Peyer's patch (tissue), 4 donors: ENCODE results near the gene PRKCZ. TPM values are rescaled to one million over a fixed set of nuclear protein-coding genes. Genes with fewer than 3 reads are reported as not detected.

Experiments
- DNase-seq, 3 donors: peaks; one replicate each; pipeline ENCODE4 v3.0.0-alpha.2; 2017 to 2019
- H3K27ac ChIP-seq, 4 donors: fragments of 200-600 bp; sonication (generic); one replicate each; pipeline ENCODE4 v1.5.1; 2016 to 2019
- H3K27me3 ChIP-seq, 2 donors: fragments of 200-600 bp; sonication (generic); one replicate each; pipeline ENCODE4 v1.5.1; 2019
- H3K36me3 ChIP-seq, 3 donors: fragments of 200-600 bp; sonication (generic); one replicate each; pipeline ENCODE4 v1.5.1; 2016 to 2019
- H3K4me1 ChIP-seq, 4 donors: fragments of 200-600 bp; sonication (generic); one replicate each; pipeline ENCODE4 v1.5.1; 2016 to 2019
- H3K4me3 ChIP-seq, 4 donors: fragments of 200-600 bp; sonication (generic); 1 replicate in 3 of 4; 2 replicates in 1 of 4; pipeline ENCODE4 v1.5.1; 2016 to 2019; ENCODE audit warnings: mild to moderate bottlenecking in 1 of 4
- H3K9me3 ChIP-seq, 4 donors: fragments of 200-600 bp; sonication (generic); one replicate each; pipeline ENCODE4 v1.5.1; 2016 to 2019; ENCODE audit warnings: mild to moderate bottlenecking in 1 of 4
- POLR2A ChIP-seq, 2 donors: fragments of 450-650 bp; IDR thresholded peaks; one replicate each; pipeline ENCODE4 v1.5.1; 2017; ENCODE audit warnings: antibody characterized with exemption in 2 of 2, mild to moderate bottlenecking in 2 of 2, moderate library complexity in 2 of 2
- total RNA-seq, 4 donors: library from RNA; depleted of rRNA; stranded (reverse); fragments of >200 nt; gene quantifications; one replicate each; pipeline ENCODE4 v1.1.0, GENCODE V29; 2016
- TF ChIP-seq, protein P1 (sequence below), 6 experiments: fragments of 450-650 bp in 4 of 6; fragments of 200-600 bp in 2 of 6; sonication (generic) in 1 of 6; IDR thresholded peaks; one replicate each; pipeline ENCODE4 v1.5.1; 2017 to 2019; ENCODE audit warnings: antibody characterized with exemption in 6 of 6, mild to moderate bottlenecking in 3 of 6, moderate library complexity in 1 of 6

The PRKCZ gene
- total RNA-seq, 4 donors from 2014 or later: 51.2 to 105 (median 93.6) TPM

DNA sequence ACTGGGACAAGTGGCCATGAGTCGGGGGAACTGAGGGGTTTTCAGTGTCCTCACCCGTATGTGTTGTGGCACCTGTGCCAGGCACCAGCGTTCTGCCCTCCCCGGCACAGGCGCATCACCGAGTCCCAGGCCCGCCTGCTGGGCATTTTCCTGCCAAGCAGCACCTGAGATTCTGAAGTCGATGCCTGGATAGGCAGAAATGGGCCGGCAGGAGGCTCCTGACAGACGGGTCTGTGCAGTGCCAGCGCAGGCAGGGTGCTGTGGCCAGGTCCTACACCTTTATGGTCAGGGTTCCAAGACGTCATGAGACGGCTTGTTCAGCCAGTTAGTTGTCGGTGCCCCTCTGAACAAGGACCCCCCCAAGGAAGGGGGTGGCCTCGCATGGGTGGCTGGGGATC is 133.7 kb downstream of the PRKCZ start:
- TF ChIP-seq POLR2A (IDR thresholded peaks at IDR 0.05): no peak
- TF ChIP-seq, protein P1, sequence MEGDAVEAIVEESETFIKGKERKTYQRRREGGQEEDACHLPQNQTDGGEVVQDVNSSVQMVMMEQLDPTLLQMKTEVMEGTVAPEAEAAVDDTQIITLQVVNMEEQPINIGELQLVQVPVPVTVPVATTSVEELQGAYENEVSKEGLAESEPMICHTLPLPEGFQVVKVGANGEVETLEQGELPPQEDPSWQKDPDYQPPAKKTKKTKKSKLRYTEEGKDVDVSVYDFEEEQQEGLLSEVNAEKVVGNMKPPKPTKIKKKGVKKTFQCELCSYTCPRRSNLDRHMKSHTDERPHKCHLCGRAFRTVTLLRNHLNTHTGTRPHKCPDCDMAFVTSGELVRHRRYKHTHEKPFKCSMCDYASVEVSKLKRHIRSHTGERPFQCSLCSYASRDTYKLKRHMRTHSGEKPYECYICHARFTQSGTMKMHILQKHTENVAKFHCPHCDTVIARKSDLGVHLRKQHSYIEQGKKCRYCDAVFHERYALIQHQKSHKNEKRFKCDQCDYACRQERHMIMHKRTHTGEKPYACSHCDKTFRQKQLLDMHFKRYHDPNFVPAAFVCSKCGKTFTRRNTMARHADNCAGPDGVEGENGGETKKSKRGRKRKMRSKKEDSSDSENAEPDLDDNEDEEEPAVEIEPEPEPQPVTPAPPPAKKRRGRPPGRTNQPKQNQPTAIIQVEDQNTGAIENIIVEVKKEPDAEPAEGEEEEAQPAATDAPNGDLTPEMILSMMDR (IDR thresholded peaks at IDR 0.05): no peak
- Histone ChIP-seq H3K9me3 (no peaks in the 10 kb centered on the region), H3K4me3 (no peak overlapping the region), H3K27ac (no peak overlapping the region), H3K4me1 (peaks cover 0 to 1% (median 0%) of the 10 kb centered on the region in 4 donors), H3K36me3 (peaks cover 0 to 37% (median 0%) of the 10 kb centered on the region in 3 donors), H3K27me3 (no peaks in the 10 kb centered on the region)
- DNase-seq: no peak

DNA sequence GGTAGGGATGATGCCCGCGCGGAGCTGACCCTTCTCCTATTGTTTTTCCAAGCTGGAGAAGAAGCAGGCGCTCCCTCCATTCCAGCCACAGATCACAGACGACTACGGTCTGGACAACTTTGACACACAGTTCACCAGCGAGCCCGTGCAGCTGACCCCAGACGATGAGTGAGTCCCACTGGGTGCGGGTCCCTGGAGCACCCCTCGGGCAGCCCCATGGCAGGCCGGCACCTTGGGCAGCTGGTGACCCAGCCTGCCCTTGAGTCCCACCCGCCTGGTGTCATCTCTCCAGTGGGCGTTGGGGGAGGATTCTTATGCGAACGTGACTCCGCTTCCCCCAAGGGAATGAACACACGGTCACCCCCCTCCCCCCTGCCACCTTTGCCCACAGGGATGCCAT is 134.3 kb downstream of the PRKCZ start:
- no peak for TF ChIP-seq POLR2A (IDR thresholded peaks at IDR 0.05)
- TF ChIP-seq, protein P1 (IDR thresholded peaks at IDR 0.05): no peak
- no peaks in the 10 kb centered on the region for H3K27me3 ChIP-seq
- DNase-seq: no peak
- peaks cover 0 to 32% (median 0%) of the 10 kb centered on the region in 3 donors for H3K36me3 ChIP-seq
- peaks cover 0 to 5% (median 0%) of the 10 kb centered on the region in 4 donors for H3K4me1 ChIP-seq
- H3K27ac ChIP-seq: no peak overlapping the region
- H3K4me3 ChIP-seq: no peak overlapping the region
- H3K9me3 ChIP-seq: no peaks in the 10 kb centered on the region

GRCh38 chr1:2184934-2185333 is 134.7 kb downstream of the PRKCZ start:
- Histone ChIP-seq H3K9me3 (no peaks in the 10 kb centered on the region), H3K27me3 (no peaks in the 10 kb centered on the region), H3K27ac (no peak overlapping the region), H3K36me3 (peaks cover 0 to 29% (median 0%) of the 10 kb centered on the region in 3 donors), H3K4me3 (no peak overlapping the region), H3K4me1 (peaks cover 0 to 7% (median 0%) of the 10 kb centered on the region in 4 donors)
- no peak for DNase-seq
- TF ChIP-seq, protein P1 (IDR thresholded peaks at IDR 0.05): no peak
- no peak for TF ChIP-seq POLR2A (IDR thresholded peaks at IDR 0.05)

DNA sequence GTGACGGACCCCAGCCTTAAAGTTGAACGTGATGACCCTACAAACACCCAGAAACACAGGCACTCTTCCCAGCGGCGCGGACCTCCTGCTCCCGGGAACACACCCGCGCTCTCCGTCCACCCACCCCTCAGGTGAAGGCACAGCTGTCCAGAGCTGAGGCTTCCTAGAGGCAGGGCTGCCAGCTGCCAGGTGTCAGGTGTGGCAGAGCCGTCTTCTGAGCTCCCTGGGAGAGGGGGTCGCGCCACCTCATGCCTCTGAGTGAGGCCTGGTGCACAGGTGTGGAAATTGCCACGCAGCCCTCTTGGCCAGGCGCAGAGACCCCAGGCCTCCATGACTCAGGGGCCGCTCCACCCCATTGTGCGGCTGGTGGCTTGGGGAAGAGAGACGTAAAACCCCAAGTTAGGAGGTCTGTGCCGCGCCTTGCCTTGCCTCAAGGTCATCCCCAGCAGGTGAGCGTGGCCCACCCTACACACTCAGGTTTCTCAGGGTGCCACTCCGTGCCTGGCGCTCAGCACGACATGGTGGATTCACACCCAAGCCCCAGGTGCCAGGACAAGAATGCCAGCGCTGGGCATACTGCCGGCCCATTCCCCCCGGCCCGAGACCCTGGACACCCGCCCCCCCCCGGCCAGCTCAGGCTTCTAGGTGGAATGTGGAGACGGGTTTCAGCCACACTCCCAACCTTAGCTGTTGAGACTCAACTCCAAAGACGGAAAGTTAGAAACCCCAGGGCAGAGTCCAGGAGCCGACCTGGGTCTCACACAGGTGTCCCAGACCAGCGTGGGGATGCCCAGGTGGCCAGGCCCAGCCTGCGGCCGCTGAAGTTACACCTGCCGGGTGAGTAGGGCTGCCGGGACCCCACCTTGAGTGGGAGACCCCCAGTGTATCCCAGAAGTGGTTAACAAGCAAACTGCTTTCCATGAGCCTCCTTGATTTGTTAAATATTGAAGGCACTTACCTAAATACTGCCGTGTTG is 136.0 kb downstream of the PRKCZ start:
- Histone ChIP-seq H3K9me3 (no peaks in the 10 kb centered on the region), H3K4me3 (no peak overlapping the region), H3K4me1 (peaks cover 0 to 19% (median 3%) of the 10 kb centered on the region in 4 donors), H3K36me3 (peaks cover 0 to 21% (median 0%) of the 10 kb centered on the region in 3 donors), H3K27ac (no peak overlapping the region), H3K27me3 (no peaks in the 10 kb centered on the region)
- TF ChIP-seq, protein P1 (IDR thresholded peaks at IDR 0.05): no peak
- no peak for TF ChIP-seq POLR2A (IDR thresholded peaks at IDR 0.05)
- DNase-seq: no peak

GRCh38 chr1:2186901-2187300 is 136.7 kb downstream of the PRKCZ start:
- TF ChIP-seq POLR2A (IDR thresholded peaks at IDR 0.05): no peak
- TF ChIP-seq, protein P1 (IDR thresholded peaks at IDR 0.05): no peak
- Histone ChIP-seq H3K27me3 (no peaks in the 10 kb centered on the region), H3K36me3 (peaks cover 0 to 21% (median 0%) of the 10 kb centered on the region in 3 donors), H3K27ac (no peak overlapping the region), H3K4me1 (peaks cover 0 to 26% (median 3%) of the 10 kb centered on the region in 4 donors), H3K9me3 (no peaks in the 10 kb centered on the region), H3K4me3 (no peak overlapping the region)
- no peak for DNase-seq
